Measurements from ENCODE around the gene ADGRV1.

The ADGRV1 gene

DNA sequence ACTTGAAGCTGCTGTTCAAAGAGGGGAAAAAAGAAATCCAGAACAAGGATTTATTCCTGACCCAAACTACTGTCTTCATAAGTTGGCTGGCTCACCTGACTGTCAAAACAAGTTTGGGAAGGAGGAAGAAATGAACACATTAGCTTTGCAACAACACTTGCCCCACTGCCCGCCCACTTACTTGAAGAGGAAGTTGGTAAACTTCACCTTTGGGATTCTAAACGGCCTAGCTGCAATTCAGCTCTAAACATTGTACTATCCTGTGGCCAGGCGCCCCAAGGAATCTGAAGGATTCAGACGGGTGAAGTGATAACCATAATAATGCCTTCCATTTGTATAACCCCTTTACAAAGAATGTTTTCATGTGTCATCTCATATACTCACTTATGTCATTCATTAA, 625.1 kb downstream of the ADGRV1 start:
- DNase-seq (ENCODE audit: low read depth in 2 of 3, low spot score in 2 of 3), result no peak

- DNase-seq (ENCODE audit: low read depth in 2 of 3, low spot score in 2 of 3), result no peak
Measured at GRCh38 chr5:91186101-91186500, 627.5 kb downstream of the ADGRV1 start.

DNA sequence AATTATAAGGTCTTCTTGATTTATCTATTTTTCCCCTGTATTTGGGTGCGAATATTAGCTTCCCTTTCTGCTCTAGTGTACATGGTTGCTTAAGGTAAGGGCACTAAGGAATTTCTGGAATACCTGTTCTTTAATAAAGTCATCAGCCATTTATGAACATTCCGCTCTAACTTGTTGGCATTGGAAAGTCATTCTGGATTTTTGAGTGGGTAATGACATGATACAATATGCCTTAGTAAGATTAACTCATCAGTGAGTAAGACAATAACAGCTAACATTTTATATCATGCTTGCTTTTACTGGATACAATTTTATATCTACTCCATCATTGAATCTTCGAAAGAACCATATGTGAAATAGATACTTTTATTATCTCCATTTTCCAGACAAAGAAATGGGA, 628.4 kb downstream of the ADGRV1 start:
- no peak for DNase-seq (ENCODE audit: low read depth in 2 of 3, low spot score in 2 of 3)

DNA sequence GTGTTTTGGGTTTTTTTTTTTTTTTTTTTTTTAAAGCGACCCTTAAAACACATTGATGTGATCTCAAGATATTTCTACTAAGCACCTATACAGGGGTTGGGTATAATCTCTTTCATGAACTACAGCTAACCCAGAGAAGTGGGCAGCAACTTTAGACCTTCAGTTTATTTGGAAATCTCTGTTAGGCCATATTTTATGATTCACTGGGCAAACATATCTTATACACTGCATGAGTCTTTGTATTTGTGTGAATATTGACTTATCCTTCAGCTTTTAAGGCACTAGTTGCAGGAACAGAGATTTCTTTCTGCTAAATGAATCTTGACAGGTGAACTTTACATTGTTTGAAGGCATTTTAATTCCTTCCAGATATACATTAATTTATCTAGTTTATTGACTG, 630.2 kb downstream of the ADGRV1 start:
- DNase-seq (ENCODE audit: low read depth in 2 of 3, low spot score in 2 of 3), result no peak

GRCh38 chr5:91189480-91190313, 631.1 kb downstream of the ADGRV1 start:
- DNase-seq (ENCODE audit: low read depth in 2 of 3, low spot score in 2 of 3), result no peak

- DNase-seq (ENCODE audit: low read depth in 2 of 3, low spot score in 2 of 3), result no peak
Measured at GRCh38 chr5:91190314-91190690, 631.7 kb downstream of the ADGRV1 start.

- DNase-seq (ENCODE audit: low read depth in 2 of 3, low spot score in 2 of 3), result no peak
Measured at GRCh38 chr5:91194824-91195381, 636.3 kb downstream of the ADGRV1 start.

- no peak for DNase-seq (ENCODE audit: low read depth in 2 of 3, low spot score in 2 of 3)
Measured at GRCh38 chr5:91200692-91201091, 642.1 kb downstream of the ADGRV1 start.

GRCh38 chr5:91206103-91206502, 647.5 kb downstream of the ADGRV1 start:
- DNase-seq (ENCODE audit: low read depth in 2 of 3, low spot score in 2 of 3), result no peak

DNA sequence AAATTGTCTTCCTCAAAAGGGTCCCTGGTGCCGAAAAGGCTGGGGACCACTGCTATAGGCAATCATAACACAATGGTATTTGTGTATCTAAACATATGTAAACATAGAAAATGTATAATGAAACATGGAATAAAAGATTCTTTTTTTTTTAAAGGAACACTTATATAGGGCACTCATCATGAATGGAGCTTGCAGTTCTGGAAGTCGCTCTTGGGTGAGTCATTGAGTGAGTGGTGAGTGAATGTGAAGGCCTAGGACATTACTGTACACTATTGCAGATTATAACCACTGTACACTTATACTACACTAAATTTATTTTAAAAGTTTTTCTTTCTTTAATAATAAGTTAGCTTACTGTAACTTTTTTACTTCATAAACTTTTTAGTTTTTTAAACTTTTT, 648.1 kb downstream of the ADGRV1 start:
- no peak for DNase-seq (ENCODE audit: low read depth in 2 of 3, low spot score in 2 of 3)

GRCh38 chr5:91207248-91207647, 648.7 kb downstream of the ADGRV1 start:
- DNase-seq (ENCODE audit: low read depth in 2 of 3, low spot score in 2 of 3), result no peak

DNA sequence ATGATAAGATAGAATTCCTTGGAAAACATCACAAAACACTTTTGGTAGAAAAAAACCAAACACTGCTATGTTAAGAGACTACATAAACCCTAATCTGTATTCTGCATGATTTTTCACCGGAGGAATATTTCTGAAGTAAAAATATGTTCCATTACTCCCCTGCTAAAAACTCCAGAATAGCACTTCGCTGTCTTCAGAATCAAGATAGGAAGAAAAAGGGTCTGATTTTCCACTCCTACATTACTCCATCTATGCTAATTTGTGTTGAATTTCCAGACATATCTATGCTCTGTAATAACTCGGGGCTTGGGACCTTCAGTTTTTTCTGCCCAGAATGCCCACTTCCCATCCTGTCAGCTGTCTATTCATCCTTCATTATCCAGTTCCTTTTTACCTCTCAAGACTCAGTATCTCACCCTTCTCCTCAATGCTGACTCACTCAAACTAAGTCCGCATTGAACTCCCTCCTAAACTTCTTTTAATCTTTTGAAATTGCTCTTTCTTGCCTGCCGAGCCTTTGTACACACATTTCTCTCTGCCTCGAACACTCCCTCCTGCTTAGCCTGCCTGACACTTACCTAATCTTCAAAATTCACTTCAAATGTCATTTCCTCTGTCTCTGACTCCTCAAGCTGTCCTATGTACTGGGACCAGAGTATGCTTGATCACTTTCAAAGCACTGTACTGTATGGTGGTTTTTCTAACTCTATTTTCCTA, 653.6 kb downstream of the ADGRV1 start:
- DNase-seq (ENCODE audit: low read depth in 2 of 3, low spot score in 2 of 3), result no peak

DNA sequence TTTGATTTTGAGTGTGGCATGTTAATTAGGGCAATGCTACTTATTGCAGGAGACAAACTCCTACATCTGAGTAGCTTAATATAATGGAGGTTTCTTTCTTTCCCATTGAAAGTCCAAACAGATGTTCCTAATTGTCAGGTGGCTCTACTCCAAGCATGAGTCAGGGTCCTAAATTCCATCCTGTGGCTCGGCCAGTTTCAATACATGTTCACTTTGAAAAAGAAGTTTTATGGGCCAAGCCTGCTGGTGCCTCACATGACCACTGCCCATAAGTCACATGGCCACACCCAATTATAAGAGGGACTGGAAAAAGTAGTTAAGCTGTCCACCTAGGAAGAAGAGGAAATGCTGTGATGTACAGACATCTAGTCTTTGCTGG, 654.1 kb downstream of the ADGRV1 start:
- DNase-seq (ENCODE audit: low read depth in 2 of 3, low spot score in 2 of 3), result no peak

All from activated CD8-positive, alpha-beta memory T cell treated with anti-CD3 and anti-CD28 coated beads for 48 hours (primary cell).